ENCODE results near the gene GATAD1.

- TF ChIP-seq SUZ12 (IDR thresholded peaks at IDR 0.05; ENCODE audit: extremely low read depth, insufficient read depth, insufficient read length) = no peak
- TF ChIP-seq YY1 (IDR thresholded peaks at IDR 0.05; ENCODE audit: insufficient read depth, insufficient read length) = no peak
- no peak for TF ChIP-seq ZNF274 (IDR thresholded peaks at IDR 0.05; ENCODE audit: low read depth, low read length)
Measured at GRCh38 chr7:92446869-92447344, 375 bp upstream of the GATAD1 start.

All from NT2/D1 (cell line).